B cell (primary cell): ENCODE data around the gene NID1.

ENCODE experiments used
- CTCF ChIP-seq: fragments of 200-600 bp; IDR thresholded peaks from one replicate; pipeline ENCODE4 v1.8.0; 2022; ENCODE audit warnings: antibody characterized with exemption, mild to moderate bottlenecking
- EZH2 ChIP-seq: IDR thresholded peaks from 2 replicates; pipeline ENCODE4 v1.6.1; 2012; ENCODE audit warnings: borderline replicate concordance, low read depth, mild to moderate bottlenecking, moderate library complexity, low read length; ENCODE audit not compliant: insufficient read depth, poor library complexity, severe bottlenecking

- TF ChIP-seq EZH2: no peak
- TF ChIP-seq CTCF: no peak
Observed at GRCh38 chr1:235947989-235948388, 116.9 kb downstream of the NID1 start.
